HepG2 (cell line): Measurements from ENCODE around the gene IHH. TPM values are rescaled to one million over a fixed set of nuclear protein-coding genes. Genes with fewer than 3 reads are reported as not detected.
A peak's percentile ranks its signal among the peaks of the same experiment; 100 is the strongest.

Experiments
- AGO1 ChIP-seq: fragments of 200-400 bp; formaldehyde crosslinking; IDR thresholded peaks from 2 replicates; pipeline ENCODE4 v1.6.1; 2017; ENCODE audit warnings: mild to moderate bottlenecking, low read depth, low read length, moderate library complexity; ENCODE audit not compliant: poor library complexity, severe bottlenecking
- CHCHD3 ChIP-seq: sonication (generic); formaldehyde crosslinking; IDR thresholded peaks from 2 replicates; pipeline ENCODE4 v1.8.0; 2022; ENCODE audit warnings: mild to moderate bottlenecking, missing genetic modification reagents, moderate library complexity
- KAT2B ChIP-seq: fragments of 150-350 bp; IDR thresholded peaks from 2 replicates; pipeline ENCODE4 v1.6.1; 2014; ENCODE audit warnings: low read depth, low read length, borderline replicate concordance
- PAX8 ChIP-seq: sonication (generic); formaldehyde crosslinking; IDR thresholded peaks from 2 replicates; pipeline ENCODE4 v1.8.0; 2022; ENCODE audit warnings: mild to moderate bottlenecking, missing genetic modification reagents, borderline replicate concordance
- RARA ChIP-seq: IDR thresholded peaks from 2 replicates; pipeline ENCODE4 v1.6.1; 2016; ENCODE audit warnings: missing genetic modification reagents, missing compliant biosample characterization
- SOX6 ChIP-seq, 2 experiments: fragments of 450-650 bp in 1 of 2; sonication (generic) in 1 of 2; formaldehyde crosslinking in 1 of 2; IDR thresholded peaks; 2 replicates each; pipeline versions ENCODE4 v1.4.0 to v1.6.1; 2017 to 2020; ENCODE audit warnings: antibody characterized with exemption in 1 of 2, mild to moderate bottlenecking in 1 of 2, missing genetic modification reagents in 1 of 2
- TAF15 ChIP-seq: fragments of 200-400 bp; formaldehyde crosslinking; IDR thresholded peaks from one replicate; pipeline ENCODE4 v1.6.1; 2018; ENCODE audit warnings: mild to moderate bottlenecking, low read depth, low read length; ENCODE audit not compliant: poor library complexity, severe bottlenecking
- TARDBP ChIP-seq: sonication (generic); formaldehyde crosslinking; IDR thresholded peaks from 2 replicates; pipeline ENCODE4 v1.8.0; 2022; ENCODE audit warnings: mild to moderate bottlenecking, missing genetic modification reagents
- TCF7 ChIP-seq: sonication (generic); IDR thresholded peaks from 2 replicates; pipeline ENCODE4 v1.6.1; 2016; ENCODE audit warnings: antibody characterized with exemption, low read depth
- ZNF101 ChIP-seq: sonication (generic); formaldehyde crosslinking; IDR thresholded peaks from 2 replicates; pipeline ENCODE4 v1.4.0; 2020; ENCODE audit warnings: mild to moderate bottlenecking, low read depth, missing genetic modification reagents, borderline replicate concordance
- ZNF431 ChIP-seq: sonication (generic); formaldehyde crosslinking; IDR thresholded peaks from 2 replicates; pipeline ENCODE4 v1.9.0; 2022; ENCODE audit warnings: missing genetic modification reagents, low read depth, mild to moderate bottlenecking, borderline replicate concordance
- polyA plus RNA-seq, 8 experiments: library from polyadenylated mRNA; depleted of rRNA in 3 of 8; stranded (reverse) in 7 of 8; unstranded in 1 of 8; fragments of >200 nt; fragmentation: Illumina TruSeq in 4 of 8; extraction: Trizol in 4 of 8; gene quantifications; 2 replicates each; pipeline versions ENCODE4 v1.2.1 to v1.2.3, GENCODE V29; 2011 to 2016; ENCODE audit warnings: low read depth in 4 of 8, missing spikeins in 1 of 8, mixed read lengths in 1 of 8; ENCODE audit not compliant: insufficient read depth in 1 of 8
- total RNA-seq, 5 experiments: library from RNA; depleted of rRNA; stranded (reverse); fragments of >200 nt; fragmentation: Illumina TruSeq; extraction: Trizol; gene quantifications; 2 replicates each; pipeline ENCODE4 v1.2.3, GENCODE V29; 2016; ENCODE audit warnings: low read depth in 1 of 5
- TF ChIP-seq, protein P1 (sequence below): sonication (generic); formaldehyde crosslinking; IDR thresholded peaks from 2 replicates; pipeline ENCODE4 v1.8.1; 2023; ENCODE audit warnings: mild to moderate bottlenecking, missing genetic modification reagents
- TF ChIP-seq, protein P2 (sequence below): sonication (generic); formaldehyde crosslinking; IDR thresholded peaks from 2 replicates; pipeline ENCODE4 v1.8.1; 2023; ENCODE audit warnings: mild to moderate bottlenecking, missing genetic modification reagents, borderline replicate concordance

Gene IHH
- total and polyA plus RNA-seq, 2 of the 13 experiments (the other 11 are each of a cell fraction or from before 2014, with no cell fraction given): 0.42 TPM; not detected in 1

DNA sequence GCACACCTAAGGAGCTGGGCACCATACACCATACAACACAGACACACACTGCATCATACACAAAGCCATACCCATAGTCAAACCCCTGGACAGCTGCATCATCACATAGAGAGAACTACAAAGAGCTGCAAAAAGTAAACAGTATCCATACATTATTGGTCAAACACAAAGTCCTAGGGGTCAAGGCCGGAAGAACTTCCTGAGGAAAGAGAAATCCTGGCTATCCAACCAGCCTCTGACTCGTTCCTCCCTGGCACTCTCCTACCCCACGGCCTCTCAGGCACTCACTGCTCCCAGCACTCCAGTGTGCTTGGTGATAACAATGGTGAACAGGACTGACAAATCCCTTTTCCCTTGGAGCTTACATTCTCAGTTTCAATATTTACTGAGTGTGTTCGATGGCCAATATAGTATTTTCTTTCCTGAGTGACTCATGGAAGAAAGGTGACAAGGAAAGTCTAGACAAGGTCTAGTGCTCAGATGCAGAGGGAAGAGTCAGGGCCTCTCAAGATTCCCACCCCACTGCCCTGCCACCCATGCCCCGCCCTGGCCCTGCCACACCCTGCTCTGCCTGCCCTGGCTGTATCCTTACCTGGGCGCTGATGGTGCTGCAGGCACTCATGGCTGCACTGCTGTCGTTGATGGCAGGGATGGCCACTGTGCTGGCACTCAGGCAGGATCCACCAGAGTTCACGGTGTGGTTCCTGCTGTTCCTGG, 22.8 kb downstream of the IHH start (continued):
- TF ChIP-seq, protein P1, sequence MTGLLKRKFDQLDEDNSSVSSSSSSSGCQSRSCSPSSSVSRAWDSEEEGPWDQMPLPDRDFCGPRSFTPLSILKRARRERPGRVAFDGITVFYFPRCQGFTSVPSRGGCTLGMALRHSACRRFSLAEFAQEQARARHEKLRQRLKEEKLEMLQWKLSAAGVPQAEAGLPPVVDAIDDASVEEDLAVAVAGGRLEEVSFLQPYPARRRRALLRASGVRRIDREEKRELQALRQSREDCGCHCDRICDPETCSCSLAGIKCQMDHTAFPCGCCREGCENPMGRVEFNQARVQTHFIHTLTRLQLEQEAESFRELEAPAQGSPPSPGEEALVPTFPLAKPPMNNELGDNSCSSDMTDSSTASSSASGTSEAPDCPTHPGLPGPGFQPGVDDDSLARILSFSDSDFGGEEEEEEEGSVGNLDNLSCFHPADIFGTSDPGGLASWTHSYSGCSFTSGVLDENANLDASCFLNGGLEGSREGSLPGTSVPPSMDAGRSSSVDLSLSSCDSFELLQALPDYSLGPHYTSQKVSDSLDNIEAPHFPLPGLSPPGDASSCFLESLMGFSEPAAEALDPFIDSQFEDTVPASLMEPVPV (CRISPR knock-in tag): no peak
- TF ChIP-seq CHCHD3 (no peak), TAF15 (no peak), TCF7 (peak; percentile 44; the same call in 1 of the 2 replicates), RARA (CRISPR knock-in tag) (peak; percentile 59), SOX6 (IDR thresholded peaks at IDR 0.05) (no peak), SOX6 (CRISPR knock-in tag; IDR thresholded peaks at IDR 0.05) (peak; percentile 54), ZNF101 (CRISPR knock-in tag) (no peak), TARDBP (no peak), ZNF431 (CRISPR knock-in tag) (no peak), KAT2B (no peak), PAX8 (CRISPR knock-in tag) (no peak), AGO1 (no peak)
- TF ChIP-seq, protein P2, sequence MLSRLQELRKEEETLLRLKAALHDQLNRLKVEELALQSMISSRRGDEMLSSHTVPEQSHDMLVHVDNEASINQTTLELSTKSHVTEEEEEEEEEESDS (CRISPR knock-in tag): no peak
